ENCODE results near the gene PYGB. TPM values are rescaled to one million over a fixed set of nuclear protein-coding genes. Genes with fewer than 3 reads are reported as not detected.

PYGB gene
- total and polyA plus RNA-seq, 2 experiments from 2014 or later, result 45.3 to 61.1 TPM

- no peaks in the 10 kb centered on the region for H3K9me2 ChIP-seq (replicated peaks; ENCODE audit: insufficient read depth)
- DNase-seq (ENCODE audit: low spot score), result no peak
- H3K4me3 ChIP-seq, result no peak overlapping the region
- TF ChIP-seq, protein P1, sequence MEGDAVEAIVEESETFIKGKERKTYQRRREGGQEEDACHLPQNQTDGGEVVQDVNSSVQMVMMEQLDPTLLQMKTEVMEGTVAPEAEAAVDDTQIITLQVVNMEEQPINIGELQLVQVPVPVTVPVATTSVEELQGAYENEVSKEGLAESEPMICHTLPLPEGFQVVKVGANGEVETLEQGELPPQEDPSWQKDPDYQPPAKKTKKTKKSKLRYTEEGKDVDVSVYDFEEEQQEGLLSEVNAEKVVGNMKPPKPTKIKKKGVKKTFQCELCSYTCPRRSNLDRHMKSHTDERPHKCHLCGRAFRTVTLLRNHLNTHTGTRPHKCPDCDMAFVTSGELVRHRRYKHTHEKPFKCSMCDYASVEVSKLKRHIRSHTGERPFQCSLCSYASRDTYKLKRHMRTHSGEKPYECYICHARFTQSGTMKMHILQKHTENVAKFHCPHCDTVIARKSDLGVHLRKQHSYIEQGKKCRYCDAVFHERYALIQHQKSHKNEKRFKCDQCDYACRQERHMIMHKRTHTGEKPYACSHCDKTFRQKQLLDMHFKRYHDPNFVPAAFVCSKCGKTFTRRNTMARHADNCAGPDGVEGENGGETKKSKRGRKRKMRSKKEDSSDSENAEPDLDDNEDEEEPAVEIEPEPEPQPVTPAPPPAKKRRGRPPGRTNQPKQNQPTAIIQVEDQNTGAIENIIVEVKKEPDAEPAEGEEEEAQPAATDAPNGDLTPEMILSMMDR (IDR thresholded peaks at IDR 0.05; ENCODE audit: poor library complexity), result no peak
- no peak for TF ChIP-seq EZH2phosphoT487 (IDR thresholded peaks at IDR 0.05; ENCODE audit: low read depth, severe bottlenecking, unreplicated experiment)
- no peak for TF ChIP-seq EZH2 (IDR thresholded peaks at IDR 0.05; ENCODE audit: borderline replicate concordance)
- no peak overlapping the region for H2AFZ ChIP-seq
- H4K20me1 ChIP-seq (ENCODE audit: insufficient read depth, poor library complexity, severe bottlenecking), result no peaks in the 10 kb centered on the region
- no peak overlapping the region for H3K4me2 ChIP-seq
- H3K9me3 ChIP-seq (ENCODE audit: low read depth), result no peaks in the 10 kb centered on the region
- H3K36me3 ChIP-seq (replicated peaks; ENCODE audit: insufficient read depth, low read depth), result no peaks in the 10 kb centered on the region
- no peak overlapping the region for H3K27ac ChIP-seq
- no peaks in the 10 kb centered on the region for H3K79me2 ChIP-seq
- no peaks in the 10 kb centered on the region for H3K27me3 ChIP-seq
- WGBS (ENCODE audit: low lambda C conversion rate, missing lambda C conversion rate), result 91% methylated on average over 19 of the region's 21 CpGs
- peaks cover 2% of the 10 kb centered on the region for H3K4me1 ChIP-seq (ENCODE audit: insufficient read depth)
These were observed 30.4 kb upstream of the PYGB start for GRCh38 chr20:25217161-25218108.

- no peak overlapping the region for H3K27ac ChIP-seq
- H3K4me3 ChIP-seq, result no peak overlapping the region
- H4K20me1 ChIP-seq (ENCODE audit: insufficient read depth, poor library complexity, severe bottlenecking), result no peaks in the 10 kb centered on the region
- H3K27me3 ChIP-seq, result no peaks in the 10 kb centered on the region
- peaks cover 8% of the 10 kb centered on the region for H3K4me1 ChIP-seq (ENCODE audit: insufficient read depth)
- no peaks in the 10 kb centered on the region for H3K9me2 ChIP-seq (replicated peaks; ENCODE audit: insufficient read depth)
- DNase-seq (ENCODE audit: low spot score), result no peak
- H3K79me2 ChIP-seq, result no peaks in the 10 kb centered on the region
- no peak overlapping the region for H3K4me2 ChIP-seq
- H3K36me3 ChIP-seq (replicated peaks; ENCODE audit: insufficient read depth, low read depth), result no peaks in the 10 kb centered on the region
- no peak for TF ChIP-seq EZH2 (IDR thresholded peaks at IDR 0.05; ENCODE audit: borderline replicate concordance)
- TF ChIP-seq, protein P1 (IDR thresholded peaks at IDR 0.05; ENCODE audit: poor library complexity), result no peak
- no peak for TF ChIP-seq EZH2phosphoT487 (IDR thresholded peaks at IDR 0.05; ENCODE audit: low read depth, severe bottlenecking, unreplicated experiment)
- WGBS (ENCODE audit: low lambda C conversion rate, missing lambda C conversion rate), result 96% methylated on average over 8 of the region's 8 CpGs
- no peaks in the 10 kb centered on the region for H3K9me3 ChIP-seq (ENCODE audit: low read depth)
- no peak overlapping the region for H2AFZ ChIP-seq
These were observed 29.8 kb upstream of the PYGB start for GRCh38 chr20:25218109-25218486.

GRCh38 chr20:25218492-25218891 lies 29.4 kb upstream of the PYGB start:
- no peaks in the 10 kb centered on the region for H3K36me3 ChIP-seq (replicated peaks; ENCODE audit: insufficient read depth, low read depth)

More at GRCh38 chr20:25218492-25218891, 29.4 kb upstream of the PYGB start:
- 97% methylated on average over 12 of the region's 12 CpGs for WGBS (ENCODE audit: low lambda C conversion rate, missing lambda C conversion rate)
- H3K9me3 ChIP-seq (ENCODE audit: low read depth), result no peaks in the 10 kb centered on the region
- H3K9me2 ChIP-seq (replicated peaks; ENCODE audit: insufficient read depth), result no peaks in the 10 kb centered on the region
- H3K4me1 ChIP-seq (ENCODE audit: insufficient read depth), result peaks cover 10% of the 10 kb centered on the region
- no peak overlapping the region for H3K27ac ChIP-seq
- H4K20me1 ChIP-seq (ENCODE audit: insufficient read depth, poor library complexity, severe bottlenecking), result no peaks in the 10 kb centered on the region
- H3K27me3 ChIP-seq, result no peaks in the 10 kb centered on the region
- no peak overlapping the region for H3K4me3 ChIP-seq
- no peak overlapping the region for H2AFZ ChIP-seq
- H3K79me2 ChIP-seq, result no peaks in the 10 kb centered on the region
- TF ChIP-seq EZH2phosphoT487 (IDR thresholded peaks at IDR 0.05; ENCODE audit: low read depth, severe bottlenecking, unreplicated experiment), result no peak
- no peak for TF ChIP-seq EZH2 (IDR thresholded peaks at IDR 0.05; ENCODE audit: borderline replicate concordance)
- TF ChIP-seq, protein P1 (IDR thresholded peaks at IDR 0.05; ENCODE audit: poor library complexity), result no peak
- DNase-seq (ENCODE audit: low spot score), result no peak
- no peak overlapping the region for H3K4me2 ChIP-seq

Measured in hepatocyte (in vitro differentiated cells).